HG03103 (cell line): Measurements from ENCODE around the gene PPM1B.
"Not testable (repeated sequence)": the region's sequence is repeated elsewhere in the genome, so short reads cannot be mapped to it uniquely, and the experiment has no call there.

ENCODE experiments used
- ATAC-seq: cut with Tn5 transposase; IDR thresholded peaks from one replicate; pipeline ENCODE4 v1.9.1; 2021; ENCODE audit warnings: low read depth; ENCODE audit not compliant: unreplicated experiment

PPM1B gene

DNA sequence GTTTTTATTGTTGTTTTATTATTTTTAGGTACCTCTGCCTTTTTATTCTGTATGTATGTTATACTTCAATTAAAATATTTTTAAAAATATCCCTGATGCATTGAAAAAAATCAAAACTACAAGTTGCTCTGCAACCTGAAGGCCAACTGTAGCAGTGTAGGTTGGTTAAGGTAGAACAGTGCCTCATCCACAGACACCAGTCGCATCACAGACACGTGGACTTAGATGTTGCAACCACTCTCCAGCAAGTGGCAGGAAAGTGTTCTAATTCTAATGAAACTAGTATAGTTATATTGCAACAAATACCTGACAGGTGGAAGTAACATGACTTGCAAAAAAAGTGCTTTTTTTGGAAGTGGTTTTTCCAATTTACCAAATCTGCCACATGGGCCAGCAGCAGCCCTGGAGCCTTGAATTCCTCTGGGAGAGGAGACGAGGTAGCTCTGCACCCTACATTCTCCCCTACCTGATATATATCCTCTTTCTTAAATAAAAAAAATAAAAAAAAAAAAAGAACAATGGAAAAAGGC is 78.2 kb downstream of the PPM1B start:
- no peak for ATAC-seq

DNA sequence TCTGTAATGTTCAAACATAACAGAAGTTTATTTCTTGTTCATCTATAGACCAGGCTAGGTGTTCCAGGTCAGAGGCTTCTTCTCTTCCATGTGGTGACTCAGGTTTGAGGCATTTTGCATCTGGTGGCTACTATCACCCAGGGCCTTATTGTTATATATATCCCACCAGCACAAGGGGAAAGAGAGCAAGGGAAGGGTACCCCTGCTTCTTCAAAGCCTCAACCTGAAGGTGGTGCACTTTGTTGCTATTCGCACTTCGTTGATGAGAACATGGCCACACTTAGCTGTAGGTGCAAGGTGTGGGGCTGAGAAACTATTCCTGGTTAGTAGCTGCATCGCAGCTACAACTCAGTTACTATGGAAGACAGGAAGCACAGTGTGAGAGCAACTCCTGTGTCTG is 79.2 kb downstream of the PPM1B start:
- no peak for ATAC-seq

DNA sequence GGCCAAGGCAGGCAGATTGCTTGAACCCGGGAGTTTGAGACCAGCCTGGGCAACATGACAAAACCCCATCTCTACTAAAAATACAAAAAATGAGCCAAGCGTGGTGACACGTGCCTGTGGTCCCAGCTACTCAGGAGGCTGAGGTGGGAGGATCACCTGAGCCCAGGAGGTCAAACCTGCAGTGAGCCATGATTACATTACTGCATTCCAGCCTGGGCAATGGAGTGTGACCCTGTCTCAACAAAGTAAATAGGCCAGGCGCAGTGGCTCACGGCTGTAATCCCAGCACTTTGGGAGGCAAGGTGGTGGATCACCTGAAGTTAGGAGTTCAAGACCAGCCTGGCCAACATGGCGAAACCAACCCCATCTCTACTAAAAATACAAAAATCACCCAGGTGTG is 80.6 kb downstream of the PPM1B start:
- not testable (repeated sequence) for ATAC-seq

DNA sequence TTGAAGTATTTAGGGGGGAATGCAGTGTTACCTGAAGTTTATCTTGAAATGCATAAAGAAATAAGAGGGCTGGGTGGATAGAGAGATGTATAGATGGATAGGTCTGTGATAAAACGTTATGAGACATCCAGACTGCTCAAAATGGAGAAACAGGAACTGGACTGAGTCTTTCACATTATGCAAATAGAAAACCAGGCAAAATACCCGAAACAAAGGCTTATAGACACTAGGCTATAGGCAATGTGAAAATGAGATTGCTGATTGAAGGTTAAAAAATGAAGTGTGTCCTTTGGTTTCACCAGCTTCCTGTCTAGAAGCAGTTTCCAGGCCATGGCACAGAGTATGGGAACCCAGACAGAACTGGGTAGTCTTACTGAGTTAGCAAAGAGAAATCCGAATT is 81.7 kb downstream of the PPM1B start:
- no peak for ATAC-seq

DNA sequence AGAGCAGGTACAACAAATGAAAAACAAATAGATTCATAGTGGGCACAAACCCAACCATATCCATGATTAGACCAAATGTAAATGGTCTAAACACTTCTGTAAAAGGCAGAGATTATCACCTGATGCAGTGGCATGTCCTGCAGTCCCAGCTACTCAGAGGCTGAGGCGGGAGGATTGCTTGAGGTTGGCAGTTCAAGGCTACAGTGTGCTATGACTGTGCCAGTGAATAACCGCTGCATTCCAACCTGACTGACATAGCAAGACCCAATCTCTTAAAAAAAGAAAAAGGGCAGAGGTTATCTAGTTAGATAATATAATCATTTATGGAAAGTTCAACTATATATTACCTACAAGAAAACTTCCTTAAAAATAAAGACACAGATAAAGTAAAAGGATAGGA is 85.3 kb downstream of the PPM1B start:
- no peak for ATAC-seq

DNA sequence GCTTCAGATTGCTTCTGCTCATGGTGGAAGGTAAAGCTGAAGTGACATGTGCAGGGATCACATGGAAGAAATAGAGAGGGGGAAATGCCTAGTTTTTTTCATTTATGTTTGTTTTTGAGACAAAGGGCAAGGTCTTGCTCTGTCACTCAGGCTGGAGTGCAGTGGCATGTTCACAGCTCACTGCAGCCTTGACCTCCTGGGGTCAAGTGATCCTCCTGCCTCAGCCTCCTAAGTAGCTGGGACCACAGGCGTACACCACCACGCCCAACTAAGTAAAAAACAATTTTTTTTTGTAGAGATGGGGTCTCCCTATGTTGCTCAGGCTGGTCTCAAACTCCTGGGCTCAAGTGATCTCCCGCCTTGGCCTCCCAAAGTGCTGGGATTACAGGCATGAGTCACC is 87.0 kb downstream of the PPM1B start:
- ATAC-seq = not testable (repeated sequence)

DNA sequence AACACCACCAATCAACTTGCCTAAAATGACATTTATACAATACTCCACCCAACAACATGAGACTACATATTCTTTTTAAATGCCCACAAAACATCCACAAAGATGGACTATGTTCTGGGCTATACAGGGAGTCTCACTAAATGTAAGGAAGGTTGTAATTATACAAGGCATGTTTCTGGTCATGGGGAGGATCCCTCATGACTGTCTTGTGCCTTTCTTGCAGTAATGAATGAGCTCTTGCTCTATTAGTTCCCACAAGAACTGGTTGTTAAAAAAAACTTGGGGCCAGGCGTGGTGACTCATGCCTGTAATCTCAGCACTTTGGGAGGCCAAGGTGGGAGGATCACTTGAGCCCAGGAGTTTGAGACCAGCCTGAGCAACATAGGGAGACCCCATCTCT is 89.1 kb downstream of the PPM1B start:
- ATAC-seq = not testable (repeated sequence)

DNA sequence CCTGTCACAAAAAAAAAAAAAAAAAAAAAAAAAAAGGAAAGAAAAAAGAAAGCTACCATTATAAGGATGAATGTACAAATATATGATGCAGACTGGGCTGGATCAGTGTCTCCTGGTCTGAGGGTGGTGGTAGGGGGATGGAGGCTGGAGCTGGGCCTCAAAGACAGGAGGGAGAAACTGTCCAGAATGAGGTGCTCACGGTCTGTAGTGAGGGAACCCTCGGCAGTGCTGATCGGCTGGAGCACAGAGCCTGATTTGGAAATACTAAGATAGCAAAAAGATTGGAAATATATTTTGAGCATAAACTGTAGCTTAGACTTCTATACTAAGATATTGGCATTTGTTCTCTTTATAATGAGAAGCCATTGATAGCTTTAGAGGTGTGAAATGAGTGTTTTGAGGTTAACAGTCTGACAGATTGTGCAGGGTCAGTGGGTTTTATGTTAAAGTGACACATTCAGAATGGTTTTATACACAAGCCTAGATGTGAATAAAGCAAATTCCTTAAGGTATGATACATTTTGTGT is 98.7 kb downstream of the PPM1B start:
- ATAC-seq = no peak

DNA sequence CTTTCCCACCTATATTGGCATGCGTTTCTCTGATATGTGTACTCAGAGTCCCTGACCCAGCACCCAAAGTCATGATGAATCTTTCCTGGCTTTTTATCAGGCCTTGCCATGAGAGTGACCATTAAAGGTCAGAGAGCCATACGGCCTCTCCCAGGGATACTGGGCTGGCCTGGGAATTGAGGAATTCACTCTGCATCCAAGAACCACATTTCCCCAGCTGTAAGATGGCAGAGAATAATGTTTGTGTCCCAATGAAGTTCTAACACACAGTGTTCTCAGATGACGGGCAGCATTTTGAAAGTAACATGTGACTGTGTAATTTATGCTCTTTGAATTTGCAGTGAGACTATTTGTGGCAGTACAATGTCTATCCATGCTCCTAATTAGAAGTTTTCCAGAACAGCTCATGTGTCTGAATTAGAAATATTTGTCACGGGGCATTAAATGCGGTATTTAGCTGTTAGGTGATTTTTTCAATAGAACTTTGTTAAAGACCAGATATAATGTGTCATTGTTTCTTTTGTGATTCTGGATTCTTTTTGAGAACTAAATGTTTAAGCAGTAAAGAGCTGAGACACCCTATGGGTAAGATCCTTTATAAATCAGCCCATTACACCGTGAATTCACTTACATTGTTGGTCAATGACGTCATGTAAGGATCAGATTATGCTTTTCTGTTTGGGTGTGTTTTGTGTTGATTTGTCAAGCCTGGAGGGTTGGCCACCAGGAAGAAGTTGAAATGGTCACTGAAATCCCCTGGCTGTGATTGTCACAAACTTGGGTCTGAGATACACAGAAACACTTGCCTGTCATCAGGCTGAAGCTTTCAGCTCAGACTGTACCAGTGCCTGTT is 99.3 kb downstream of the PPM1B start:
- ATAC-seq = no peak

DNA sequence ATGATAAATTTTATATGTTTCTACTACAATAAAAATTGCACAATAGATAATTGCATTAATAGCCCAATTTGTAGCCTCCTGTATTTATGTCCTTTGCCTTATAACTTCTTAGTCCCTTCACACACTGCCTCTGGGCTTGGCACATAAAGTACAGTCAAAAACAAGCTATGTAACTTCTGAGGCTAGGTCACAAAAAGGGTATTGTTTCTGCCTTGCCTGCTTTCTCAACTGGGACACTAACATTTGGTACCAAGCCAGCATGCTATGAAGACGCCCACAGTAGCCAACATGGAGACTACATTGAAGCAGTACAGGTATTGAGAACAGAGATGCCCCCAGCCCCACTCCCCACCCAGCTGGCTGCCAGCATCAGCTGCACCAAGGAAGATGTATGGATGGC is 101.2 kb downstream of the PPM1B start:
- no peak for ATAC-seq

DNA sequence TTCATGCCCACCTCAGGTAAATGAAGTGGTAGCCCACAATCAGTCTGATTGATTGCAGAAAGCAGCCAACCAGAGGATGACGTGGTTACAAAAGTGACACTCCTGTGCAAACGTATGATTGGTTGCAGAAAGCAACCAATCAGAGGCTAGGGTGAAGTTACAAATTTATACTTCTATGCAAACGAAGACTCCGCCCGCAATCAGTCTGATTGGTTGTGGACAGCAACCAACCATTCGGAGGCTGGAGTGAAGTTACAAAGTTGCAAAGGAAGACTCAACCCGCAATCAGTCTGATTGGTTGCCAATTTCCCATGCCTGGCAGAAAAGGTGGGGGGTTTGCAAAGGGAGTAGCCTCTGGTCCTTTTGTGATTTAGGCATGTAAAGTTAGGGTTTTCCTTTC is 102.6 kb downstream of the PPM1B start:
- ATAC-seq = no peak

DNA sequence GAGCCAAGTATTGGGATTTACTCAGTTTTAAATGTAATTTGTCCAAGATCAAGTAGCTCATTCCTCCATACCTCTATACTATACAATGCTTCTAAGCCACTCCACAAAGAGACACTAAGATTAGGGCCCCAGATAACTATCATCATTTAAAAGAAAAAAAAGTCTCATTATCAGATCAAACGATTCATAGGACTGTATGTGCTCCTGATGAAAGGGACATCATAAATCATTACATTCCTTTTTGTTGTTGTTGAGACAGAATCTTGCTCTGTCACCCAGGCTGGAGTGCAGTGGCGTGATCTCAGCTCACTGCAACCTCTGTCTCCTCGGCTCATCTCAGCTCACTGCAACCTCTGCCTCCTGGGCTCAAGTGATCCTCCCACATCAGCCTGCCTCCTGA is 104.4 kb downstream of the PPM1B start:
- no peak for ATAC-seq

DNA sequence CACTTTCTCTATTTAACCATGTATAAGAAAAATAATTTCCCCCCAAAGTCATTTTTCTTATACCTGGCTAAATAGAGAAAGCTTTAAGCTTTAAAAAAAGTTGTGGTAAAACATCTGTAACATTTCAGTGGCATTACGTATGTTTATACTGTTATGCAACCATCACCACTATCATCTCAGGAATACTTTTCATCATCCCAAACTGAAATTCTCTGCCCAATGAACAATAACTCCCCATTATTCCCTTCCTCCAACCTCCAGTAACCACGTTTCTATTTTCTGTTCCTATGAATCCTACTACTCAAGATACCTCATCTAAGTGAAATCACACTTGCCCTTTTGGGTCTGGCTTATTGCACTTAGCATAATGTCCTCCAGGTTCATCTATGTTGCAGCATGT is 104.9 kb downstream of the PPM1B start:
- no peak for ATAC-seq

DNA sequence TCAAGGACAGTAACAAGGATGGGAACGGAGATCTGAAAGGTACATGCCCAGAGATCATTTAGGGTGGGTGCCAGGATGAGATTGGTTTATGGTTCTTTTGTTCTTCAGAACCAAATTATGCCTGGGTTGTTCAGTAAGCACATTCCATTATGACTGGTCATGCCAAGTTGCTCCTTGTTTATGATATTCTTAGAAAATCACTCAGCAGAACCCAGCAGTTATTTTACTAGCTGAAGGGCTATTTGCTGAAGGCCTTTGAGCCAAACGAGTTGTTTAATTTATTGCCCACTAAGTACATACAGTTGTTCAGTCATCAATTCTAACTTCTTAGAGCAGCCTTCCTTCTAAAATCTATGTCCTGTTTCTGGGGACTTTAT is 107.2 kb downstream of the PPM1B start:
- ATAC-seq = no peak

DNA sequence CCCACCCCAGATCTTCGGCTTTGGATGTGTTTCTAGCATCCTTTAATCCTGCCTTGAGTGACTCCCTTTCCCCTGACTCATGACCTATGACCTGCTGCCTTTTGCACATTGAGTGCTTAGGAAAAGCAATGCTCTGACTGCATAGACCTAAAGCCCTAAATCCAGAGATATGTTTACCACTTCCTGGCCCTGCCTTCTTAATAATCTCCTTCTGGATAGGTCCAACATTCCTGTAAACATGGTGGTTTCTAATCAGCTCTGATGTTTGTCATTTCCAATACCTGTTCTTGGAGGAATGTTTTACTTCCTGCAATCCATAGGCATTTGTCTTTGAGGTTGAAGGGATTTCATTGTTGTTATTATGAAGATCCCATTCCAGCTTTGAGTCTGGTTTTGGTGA is 108.9 kb downstream of the PPM1B start:
- no peak for ATAC-seq

DNA sequence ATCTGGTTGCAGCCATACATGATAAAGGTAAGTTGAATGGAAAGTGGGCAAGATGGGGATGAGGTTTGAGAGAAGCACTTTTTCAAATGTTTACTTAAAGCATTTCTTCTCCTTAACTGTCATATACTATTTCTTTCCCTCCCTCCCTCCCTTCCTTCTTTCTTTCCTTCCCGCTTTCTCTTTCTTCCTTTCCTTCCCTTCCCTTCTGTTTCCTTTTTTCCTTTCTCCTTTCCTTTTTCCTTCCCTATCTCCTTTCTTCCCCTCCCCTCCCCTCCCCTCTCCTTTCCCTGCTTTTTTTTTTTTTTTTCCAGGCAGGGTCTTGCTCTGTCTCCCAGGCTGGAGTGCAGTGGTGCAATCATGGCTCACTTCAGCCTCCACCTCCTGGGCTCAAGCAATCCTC is 112.2 kb downstream of the PPM1B start:
- no peak for ATAC-seq
